Mesendoderm (in vitro differentiated cells): ENCODE measurements around the gene U2AF1L4.

Experiments used
- DNase-seq: peaks from one replicate; pipeline ENCODE4 v3.0.0; 2013
- H2AK5ac ChIP-seq: 2 replicates; pipeline ENCODE4 v1.6.1; 2013; ENCODE audit warnings: low read length, inconsistent platforms
- H2BK120ac ChIP-seq: 2 replicates; pipeline ENCODE4 v1.6.1; 2013; ENCODE audit warnings: low read depth, mild to moderate bottlenecking, low read length, moderate library complexity, mixed read lengths
- H2BK15ac ChIP-seq: replicated peaks from 2 replicates; pipeline ENCODE4 v1.6.1; 2013; ENCODE audit warnings: low read depth, mild to moderate bottlenecking, moderate library complexity
- H2BK5ac ChIP-seq: 2 replicates; pipeline ENCODE4 v1.6.1; 2013; ENCODE audit warnings: low read length, inconsistent platforms
- H3K18ac ChIP-seq: 2 replicates; pipeline ENCODE4 v1.6.1; 2013; ENCODE audit warnings: mild to moderate bottlenecking, low read length, mixed read lengths
- H3K23ac ChIP-seq: one replicate; pipeline ENCODE4 v1.6.1; 2013; ENCODE audit warnings: low read length
- H3K27ac ChIP-seq: 2 replicates; pipeline ENCODE4 v1.5.1; 2013; ENCODE audit warnings: low read depth, mild to moderate bottlenecking, inconsistent platforms, low read length, moderate library complexity
- H3K27me3 ChIP-seq: 2 replicates; pipeline ENCODE4 v1.6.1; 2013; ENCODE audit warnings: low read length, control low read depth, mild to moderate bottlenecking, inconsistent platforms; ENCODE audit not compliant: insufficient read depth, poor library complexity
- H3K36me3 ChIP-seq: 2 replicates; pipeline ENCODE4 v1.6.1; 2013; ENCODE audit warnings: low read length, inconsistent platforms; ENCODE audit not compliant: control insufficient read depth, insufficient read depth
- H3K4ac ChIP-seq: one replicate; pipeline ENCODE4 v1.6.1; 2013; ENCODE audit warnings: low read depth, mild to moderate bottlenecking, low read length, moderate library complexity
- H3K4me1 ChIP-seq: 2 replicates; pipeline ENCODE4 v1.6.1; 2013; ENCODE audit warnings: low read depth, low read length, inconsistent platforms; ENCODE audit not compliant: control insufficient read depth
- H3K4me2 ChIP-seq: 2 replicates; pipeline ENCODE4 v1.6.1; 2013; ENCODE audit warnings: low read length
- H3K4me3 ChIP-seq: 2 replicates; pipeline ENCODE4 v1.5.1; 2013; ENCODE audit warnings: mild to moderate bottlenecking, low read length
- H3K56ac ChIP-seq: one replicate; pipeline ENCODE4 v1.6.1; 2013; ENCODE audit warnings: low read length
- H3K79me1 ChIP-seq: 2 replicates; pipeline ENCODE4 v1.6.1; 2013; ENCODE audit warnings: low read length, inconsistent platforms
- H3K79me2 ChIP-seq: 2 replicates; pipeline ENCODE4 v1.6.1; 2013; ENCODE audit warnings: mild to moderate bottlenecking, low read length; ENCODE audit not compliant: control insufficient read depth, insufficient read depth
- H3K9ac ChIP-seq: 2 replicates; pipeline ENCODE4 v1.6.1; 2013; ENCODE audit warnings: low read length, inconsistent platforms
- H4K5ac ChIP-seq: one replicate; pipeline ENCODE4 v1.6.1; 2013; ENCODE audit warnings: low read length
- H4K8ac ChIP-seq: one replicate; pipeline ENCODE4 v1.6.1; 2013; ENCODE audit warnings: low read depth, mild to moderate bottlenecking, control low read depth, low read length, moderate library complexity
- WGBS: extraction: QIAGEN DNeasy Blood & Tissue Kit; methylation state at CpG from one replicate; pipeline ENCODE4 v1.1.7; 2013; ENCODE audit warnings: low lambda C conversion rate, missing lambda C conversion rate; ENCODE audit not compliant: insufficient coverage; ENCODE audit errors: extremely low coverage; 5-methylcytosine and 5-hydroxymethylcytosine counted together

The U2AF1L4 gene

DNA sequence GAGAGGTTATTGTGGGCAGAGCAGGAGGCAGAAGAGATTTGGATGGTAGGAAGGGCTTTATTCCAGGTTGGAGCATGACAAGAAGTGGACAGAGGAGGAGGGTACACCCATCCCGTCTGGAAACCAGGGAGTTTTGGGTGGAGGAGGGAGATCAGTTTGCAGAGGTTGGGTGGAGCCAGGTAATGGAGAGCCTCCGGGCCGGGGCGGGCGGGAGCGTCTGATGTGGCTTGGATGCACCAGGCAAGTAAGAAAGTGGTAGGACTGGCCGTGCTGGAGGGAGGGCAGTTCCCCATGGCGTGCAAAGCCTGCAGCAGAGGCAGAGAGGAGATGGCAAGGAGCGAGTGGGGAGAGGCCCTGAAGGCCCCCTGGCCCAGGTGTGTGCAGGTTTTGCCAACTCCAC, 13.9 kb downstream of the U2AF1L4 start:
- H2BK5ac ChIP-seq, result no peak overlapping the region
- H3K18ac ChIP-seq, result no peak overlapping the region
- no CpG with 5 or more reads among the region's 9 CpGs for WGBS
- H3K27ac ChIP-seq, result no peak overlapping the region
- H3K4me1 ChIP-seq, result no peaks in the 10 kb centered on the region
- H4K5ac ChIP-seq, result no peak overlapping the region
- H2BK15ac ChIP-seq, result no peak overlapping the region
- no peak overlapping the region for H4K8ac ChIP-seq
- no peak overlapping the region for H3K56ac ChIP-seq
- no peak overlapping the region for H3K4me2 ChIP-seq
- no peak for DNase-seq
- no peak overlapping the region for H2BK120ac ChIP-seq
- H3K79me1 ChIP-seq, result no peaks in the 10 kb centered on the region
- no peak overlapping the region for H3K4ac ChIP-seq
- H3K4me3 ChIP-seq, result no peak overlapping the region
- peaks cover 20% of the 10 kb centered on the region for H3K36me3 ChIP-seq
- no peaks in the 10 kb centered on the region for H3K79me2 ChIP-seq
- H3K23ac ChIP-seq, result no peak overlapping the region
- no peak overlapping the region for H2AK5ac ChIP-seq
- H3K9ac ChIP-seq, result no peak overlapping the region
- H3K27me3 ChIP-seq, result no peaks in the 10 kb centered on the region

DNA sequence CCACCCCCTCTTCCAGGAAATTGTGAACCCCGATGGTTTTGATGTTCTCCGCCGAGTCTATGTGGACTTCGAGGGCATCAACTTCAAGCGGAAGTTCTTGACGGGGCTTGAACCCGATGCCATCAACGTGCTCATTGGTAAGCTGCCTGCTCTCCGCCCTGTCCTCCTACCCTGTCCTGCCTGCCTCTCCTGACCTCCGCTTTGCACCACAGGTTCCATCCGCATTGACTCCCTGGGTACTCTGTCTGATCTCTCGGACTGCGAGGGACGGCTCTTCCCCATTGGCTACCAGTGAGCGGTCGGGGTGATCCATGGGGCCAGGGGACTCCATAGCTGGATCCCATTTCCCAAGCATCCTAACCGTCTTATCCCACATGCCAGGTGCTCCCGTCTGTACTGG, 14.9 kb downstream of the U2AF1L4 start:
- H3K79me2 ChIP-seq, result no peaks in the 10 kb centered on the region
- H2BK15ac ChIP-seq, result no peak overlapping the region
- H3K4me2 ChIP-seq, result no peak overlapping the region
- H3K4me3 ChIP-seq, result no peak overlapping the region
- no peak overlapping the region for H3K9ac ChIP-seq
- no peaks in the 10 kb centered on the region for H3K27me3 ChIP-seq
- no peak overlapping the region for H3K4ac ChIP-seq
- H3K18ac ChIP-seq, result no peak overlapping the region
- no peak overlapping the region for H4K8ac ChIP-seq
- peaks cover 23% of the 10 kb centered on the region for H3K36me3 ChIP-seq
- no peak overlapping the region for H2BK5ac ChIP-seq
- H2BK120ac ChIP-seq, result no peak overlapping the region
- H3K56ac ChIP-seq, result no peak overlapping the region
- H4K5ac ChIP-seq, result no peak overlapping the region
- no peak overlapping the region for H2AK5ac ChIP-seq
- H3K79me1 ChIP-seq, result no peaks in the 10 kb centered on the region
- WGBS, result no CpG with 5 or more reads among the region's 18 CpGs
- DNase-seq, result no peak
- no peak overlapping the region for H3K23ac ChIP-seq
- no peaks in the 10 kb centered on the region for H3K4me1 ChIP-seq
- no peak overlapping the region for H3K27ac ChIP-seq

DNA sequence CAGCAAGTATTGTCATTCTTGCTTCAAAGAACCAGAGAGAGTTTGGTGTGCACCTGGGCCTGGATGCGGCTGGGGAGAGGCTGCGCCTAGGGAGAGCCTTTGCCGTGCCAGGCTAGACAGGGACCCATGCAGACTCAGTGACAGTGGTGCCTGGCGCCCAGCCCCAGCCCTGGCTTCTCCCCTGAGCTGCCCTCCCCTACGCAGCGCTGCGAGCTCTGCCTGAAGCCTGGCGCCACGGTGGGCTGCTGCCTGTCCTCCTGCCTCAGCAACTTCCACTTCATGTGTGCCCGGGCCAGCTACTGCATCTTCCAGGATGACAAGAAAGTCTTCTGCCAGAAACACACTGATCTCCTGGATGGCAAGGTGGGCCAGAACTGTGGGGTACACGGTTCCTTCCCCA, 15.5 kb downstream of the U2AF1L4 start:
- no peak overlapping the region for H3K56ac ChIP-seq
- H2BK15ac ChIP-seq, result no peak overlapping the region
- H2AK5ac ChIP-seq, result no peak overlapping the region
- H3K18ac ChIP-seq, result no peak overlapping the region
- no peak overlapping the region for H4K8ac ChIP-seq
- DNase-seq, result no peak
- H3K79me2 ChIP-seq, result no peaks in the 10 kb centered on the region
- H3K27me3 ChIP-seq, result no peaks in the 10 kb centered on the region
- H3K4me2 ChIP-seq, result no peak overlapping the region
- H2BK120ac ChIP-seq, result no peak overlapping the region
- no peak overlapping the region for H2BK5ac ChIP-seq
- H3K9ac ChIP-seq, result no peak overlapping the region
- no CpG with 5 or more reads among the region's 11 CpGs for WGBS
- no peak overlapping the region for H3K4me3 ChIP-seq
- H3K36me3 ChIP-seq, result peaks cover 25% of the 10 kb centered on the region
- H3K79me1 ChIP-seq, result no peaks in the 10 kb centered on the region
- H3K27ac ChIP-seq, result no peak overlapping the region
- no peaks in the 10 kb centered on the region for H3K4me1 ChIP-seq
- no peak overlapping the region for H4K5ac ChIP-seq
- no peak overlapping the region for H3K4ac ChIP-seq
- no peak overlapping the region for H3K23ac ChIP-seq

DNA sequence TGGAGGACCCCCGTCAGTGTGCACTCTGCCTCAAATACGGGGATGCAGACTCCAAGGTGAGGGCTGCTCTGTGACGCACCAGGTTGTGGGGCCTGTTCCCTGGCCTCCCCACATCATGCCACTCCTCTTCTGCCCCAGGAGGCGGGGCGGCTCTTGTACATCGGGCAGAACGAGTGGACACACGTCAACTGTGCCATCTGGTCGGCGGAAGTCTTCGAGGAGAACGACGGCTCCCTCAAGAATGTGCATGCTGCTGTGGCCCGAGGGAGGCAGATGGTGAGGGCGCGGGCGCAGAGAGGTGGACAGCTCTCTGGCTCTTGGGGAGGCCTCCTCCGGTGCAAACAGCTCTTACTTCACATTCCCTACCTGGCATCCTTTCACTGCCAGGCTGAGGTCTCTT, 16.2 kb downstream of the U2AF1L4 start:
- Histone ChIP-seq H3K56ac (no peak overlapping the region), H3K36me3 (peaks cover 26% of the 10 kb centered on the region), H3K27ac (no peak overlapping the region)

DNA sequence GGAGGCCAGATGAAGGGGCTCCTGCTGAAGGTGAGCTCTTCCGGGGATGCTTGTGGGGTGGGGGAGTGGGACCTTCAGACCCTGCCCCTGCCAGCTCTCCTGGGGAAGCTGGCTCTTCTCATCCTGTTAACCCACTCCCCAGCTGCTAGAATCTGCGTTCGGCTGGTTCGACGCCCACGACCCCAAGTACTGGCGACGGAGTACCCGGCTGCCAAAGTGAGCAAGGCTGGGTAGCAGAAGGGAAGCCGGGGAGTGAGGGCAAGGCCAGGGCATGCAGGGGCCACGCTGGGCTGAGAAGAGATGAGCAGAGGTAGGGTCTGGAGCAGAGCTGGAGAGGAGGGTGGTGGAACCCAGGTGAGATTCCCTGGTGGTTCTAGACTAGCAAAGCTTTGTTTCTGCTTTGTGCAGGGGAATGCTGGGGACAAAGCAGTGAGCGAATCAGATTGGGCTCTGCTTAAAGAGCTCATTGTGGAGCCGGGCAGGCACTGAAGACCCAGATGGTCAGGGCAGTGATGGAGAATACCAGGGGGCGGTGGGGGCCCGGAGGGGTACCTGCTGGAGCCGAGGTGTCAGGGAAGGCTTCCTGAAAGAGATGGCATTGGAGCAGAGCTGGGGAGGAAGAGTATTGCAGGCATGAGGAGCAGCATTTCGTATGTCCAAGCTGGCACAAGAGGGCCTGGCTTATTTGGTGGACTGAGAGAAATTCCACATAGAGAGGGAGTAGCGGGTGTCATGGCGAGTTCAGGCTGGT, 17.1 kb downstream of the U2AF1L4 start:
- H3K9ac ChIP-seq, result no peak overlapping the region
- H4K5ac ChIP-seq, result no peak overlapping the region
- no peaks in the 10 kb centered on the region for H3K27me3 ChIP-seq
- no peak overlapping the region for H3K23ac ChIP-seq
- H2BK15ac ChIP-seq, result no peak overlapping the region
- H3K27ac ChIP-seq, result no peak overlapping the region
- no peaks in the 10 kb centered on the region for H3K79me2 ChIP-seq
- H3K4me2 ChIP-seq, result no peak overlapping the region
- peaks cover 26% of the 10 kb centered on the region for H3K36me3 ChIP-seq
- no peaks in the 10 kb centered on the region for H3K4me1 ChIP-seq
- H2BK120ac ChIP-seq, result no peak overlapping the region
- no CpG with 5 or more reads among the region's 19 CpGs for WGBS
- H2BK5ac ChIP-seq, result no peak overlapping the region
- no peak for DNase-seq
- H3K79me1 ChIP-seq, result no peaks in the 10 kb centered on the region
- H4K8ac ChIP-seq, result no peak overlapping the region
- H3K56ac ChIP-seq, result no peak overlapping the region
- H2AK5ac ChIP-seq, result no peak overlapping the region
- H3K18ac ChIP-seq, result no peak overlapping the region
- no peak overlapping the region for H3K4me3 ChIP-seq
- H3K4ac ChIP-seq, result no peak overlapping the region

More for the DNA sequence above, 16.2 kb downstream of the U2AF1L4 start:
- H2BK15ac ChIP-seq, result no peak overlapping the region
- no peaks in the 10 kb centered on the region for H3K4me1 ChIP-seq
- no CpG with 5 or more reads among the region's 18 CpGs for WGBS
- H3K4me2 ChIP-seq, result no peak overlapping the region
- H3K79me2 ChIP-seq, result no peaks in the 10 kb centered on the region
- no peak overlapping the region for H3K23ac ChIP-seq
- no peaks in the 10 kb centered on the region for H3K27me3 ChIP-seq
- H3K9ac ChIP-seq, result no peak overlapping the region
- H2BK5ac ChIP-seq, result no peak overlapping the region
- H3K18ac ChIP-seq, result no peak overlapping the region
- no peak overlapping the region for H4K8ac ChIP-seq
- H3K4ac ChIP-seq, result no peak overlapping the region
- H3K79me1 ChIP-seq, result no peaks in the 10 kb centered on the region
- H3K4me3 ChIP-seq, result no peak overlapping the region
- no peak for DNase-seq
- no peak overlapping the region for H2BK120ac ChIP-seq
- no peak overlapping the region for H4K5ac ChIP-seq
- no peak overlapping the region for H2AK5ac ChIP-seq
